Trophoblast cell (in vitro differentiated cells and primary cell): ENCODE results near the gene PTPRN2.

Experiments
- DNase-seq, 2 donors: peaks; one replicate each; pipeline ENCODE4 v3.0.0-alpha.2; 2016
- H2AFZ ChIP-seq: 2 replicates; pipeline ENCODE4 v1.6.1; 2013; ENCODE audit warnings: low read length, moderate library complexity, mild to moderate bottlenecking; ENCODE audit not compliant: insufficient read depth, poor library complexity
- H2AK5ac ChIP-seq: 2 replicates; pipeline ENCODE4 v1.6.1; 2013; ENCODE audit warnings: mild to moderate bottlenecking, low read length
- H2BK120ac ChIP-seq: 2 replicates; pipeline ENCODE4 v1.6.1; 2013; ENCODE audit warnings: low read length, mild to moderate bottlenecking, moderate library complexity; ENCODE audit not compliant: insufficient read depth, poor library complexity
- H2BK12ac ChIP-seq: 2 replicates; pipeline ENCODE4 v1.6.1; 2013; ENCODE audit warnings: mild to moderate bottlenecking, low read length, moderate library complexity
- H2BK5ac ChIP-seq: 2 replicates; pipeline ENCODE4 v1.6.1; 2013; ENCODE audit warnings: low read length, low read depth, moderate library complexity, mild to moderate bottlenecking; ENCODE audit not compliant: poor library complexity
- H3K14ac ChIP-seq: 2 replicates; pipeline ENCODE4 v1.6.1; 2013; ENCODE audit warnings: mild to moderate bottlenecking, low read length
- H3K18ac ChIP-seq: 2 replicates; pipeline ENCODE4 v1.6.1; 2013; ENCODE audit warnings: mild to moderate bottlenecking, low read length
- H3K23ac ChIP-seq: 2 replicates; pipeline ENCODE4 v1.6.1; 2013; ENCODE audit warnings: low read length
- H3K27ac ChIP-seq: 2 replicates; pipeline ENCODE4 v1.5.1; 2013; ENCODE audit warnings: low read depth, mild to moderate bottlenecking, inconsistent platforms, low read length, moderate library complexity
- H3K27me3 ChIP-seq: 2 replicates; pipeline ENCODE4 v1.6.1; 2013; ENCODE audit warnings: inconsistent platforms, mild to moderate bottlenecking, low read length, moderate library complexity; ENCODE audit not compliant: insufficient read depth
- H3K36me3 ChIP-seq, 2 experiments: 1 replicate in 1 of 2; 2 replicates in 1 of 2; pipeline ENCODE4 v1.6.1; 2013; ENCODE audit warnings: low read length in 2 of 2, mild to moderate bottlenecking in 2 of 2, moderate library complexity in 1 of 2; ENCODE audit not compliant: insufficient read depth in 2 of 2, control insufficient read depth in 1 of 2
- H3K4ac ChIP-seq: 2 replicates; pipeline ENCODE4 v1.6.1; 2013; ENCODE audit warnings: low read depth, mild to moderate bottlenecking, low read length, moderate library complexity
- H3K4me1 ChIP-seq, 2 experiments: 1 replicate in 1 of 2; 2 replicates in 1 of 2; pipeline ENCODE4 v1.6.1; 2013; ENCODE audit warnings: low read length in 2 of 2, mild to moderate bottlenecking in 2 of 2, moderate library complexity in 1 of 2; ENCODE audit not compliant: insufficient read depth in 2 of 2, control insufficient read depth in 1 of 2
- H3K4me2 ChIP-seq: 2 replicates; pipeline ENCODE4 v1.6.1; 2013; ENCODE audit warnings: inconsistent platforms, mild to moderate bottlenecking, low read length, moderate library complexity
- H3K4me3 ChIP-seq: 2 replicates; pipeline ENCODE4 v1.5.1; 2013; ENCODE audit warnings: mild to moderate bottlenecking, low read depth, low read length, inconsistent platforms
- H3K79me1 ChIP-seq: one replicate; pipeline ENCODE4 v1.6.1; 2013; ENCODE audit warnings: low read length
- H3K79me2 ChIP-seq: 2 replicates; pipeline ENCODE4 v1.6.1; 2013; ENCODE audit warnings: low read length, mild to moderate bottlenecking; ENCODE audit not compliant: control insufficient read depth, insufficient read depth, poor library complexity
- H3K9ac ChIP-seq: 2 replicates; pipeline ENCODE4 v1.6.1; 2013; ENCODE audit warnings: mild to moderate bottlenecking, low read length
- H3K9me3 ChIP-seq: 2 replicates; pipeline ENCODE4 v1.6.1; 2013; ENCODE audit warnings: low read depth, mild to moderate bottlenecking, control low read depth, inconsistent platforms, low read length; ENCODE audit not compliant: insufficient read depth
- H4K12ac ChIP-seq: 2 replicates; pipeline ENCODE4 v1.6.1; 2013; ENCODE audit warnings: low read depth, mild to moderate bottlenecking, low read length, moderate library complexity
- H4K8ac ChIP-seq: 2 replicates; pipeline ENCODE4 v1.6.1; 2013; ENCODE audit warnings: low read depth, mild to moderate bottlenecking, low read length, moderate library complexity
- H4K91ac ChIP-seq: one replicate; pipeline ENCODE4 v1.6.1; 2013; ENCODE audit warnings: low read depth, mild to moderate bottlenecking, low read length, moderate library complexity
- WGBS: extraction: QIAGEN DNeasy Blood & Tissue Kit; methylation state at CpG from one replicate; pipeline ENCODE4 v1.1.7; 2013; ENCODE audit warnings: missing lambda C conversion rate; ENCODE audit not compliant: insufficient read length, insufficient coverage; ENCODE audit errors: extremely low coverage; 5-methylcytosine and 5-hydroxymethylcytosine counted together

PTPRN2 gene

DNA sequence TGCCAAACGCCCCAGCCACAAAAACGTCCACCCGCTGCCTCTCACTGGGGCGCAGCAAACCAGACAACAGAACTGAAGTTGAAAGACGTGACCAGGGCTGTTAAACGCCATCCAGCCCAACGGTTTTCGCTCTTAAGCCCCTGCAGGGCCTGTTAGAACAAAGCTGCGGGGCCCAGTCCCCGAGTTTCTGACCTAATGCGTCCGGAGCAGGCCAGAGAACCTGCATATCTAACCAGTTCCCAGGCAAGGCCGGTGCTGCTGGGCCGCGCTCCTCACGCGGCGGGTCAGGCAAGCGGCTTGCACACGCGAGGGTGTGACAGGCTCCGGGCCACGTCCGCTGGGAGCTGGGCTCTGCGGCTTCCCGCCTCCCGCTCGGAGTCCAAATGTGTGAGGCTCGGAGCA is 87.0 kb downstream of the PTPRN2 start:
- WGBS, result no CpG with 5 or more reads among the region's 29 CpGs
- no peak overlapping the region for H2AFZ ChIP-seq
- no peaks in the 10 kb centered on the region for H3K27me3 ChIP-seq
- DNase-seq, result no peak
- H3K27ac ChIP-seq, result no peak overlapping the region
- H4K12ac ChIP-seq, result no peak overlapping the region
- no peak overlapping the region for H3K14ac ChIP-seq
- H3K4ac ChIP-seq, result no peak overlapping the region
- no peak overlapping the region for H3K4me3 ChIP-seq
- H3K9me3 ChIP-seq, result peaks cover 3% of the 10 kb centered on the region
- no peak overlapping the region for H2BK12ac ChIP-seq
- H4K91ac ChIP-seq, result no peak overlapping the region
- no peak overlapping the region for H2BK5ac ChIP-seq
- H3K18ac ChIP-seq, result no peak overlapping the region
- no peak overlapping the region for H3K23ac ChIP-seq
- no peak overlapping the region for H3K9ac ChIP-seq
- no peak overlapping the region for H2BK120ac ChIP-seq
- H3K4me1 ChIP-seq, result no peaks in the 10 kb centered on the region
- no peak overlapping the region for H3K4me2 ChIP-seq
- no peaks in the 10 kb centered on the region for H3K36me3 ChIP-seq
- H3K79me1 ChIP-seq, result no peaks in the 10 kb centered on the region
- H2AK5ac ChIP-seq, result no peak overlapping the region
- no peak overlapping the region for H4K8ac ChIP-seq
- no peaks in the 10 kb centered on the region for H3K79me2 ChIP-seq

DNA sequence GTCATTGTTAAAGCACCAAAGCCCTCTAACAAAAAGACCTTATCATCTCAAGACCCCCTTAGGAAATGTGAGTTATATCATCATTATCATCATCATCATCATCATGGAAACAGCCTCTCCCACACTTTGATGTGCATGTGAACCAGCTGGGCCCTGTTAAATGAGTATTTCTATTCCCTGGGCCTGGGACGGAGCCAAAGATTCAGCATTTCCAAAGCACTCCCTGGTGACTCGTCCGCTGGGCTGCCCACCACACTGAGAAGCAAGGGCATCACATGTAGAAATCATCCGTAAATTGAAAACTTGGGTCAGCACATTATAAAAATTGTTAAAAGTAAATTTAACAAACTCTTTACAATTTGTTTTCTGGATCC is 88.6 kb downstream of the PTPRN2 start:
- Histone ChIP-seq H3K23ac (no peak overlapping the region), H2AFZ (no peak overlapping the region), H2BK120ac (no peak overlapping the region), H3K4me2 (no peak overlapping the region), H3K36me3 (no peaks in the 10 kb centered on the region), H3K27ac (no peak overlapping the region), H3K4me1 (no peaks in the 10 kb centered on the region), H3K14ac (no peak overlapping the region), H4K8ac (no peak overlapping the region), H3K9ac (no peak overlapping the region), H3K27me3 (no peaks in the 10 kb centered on the region), H3K4me3 (no peak overlapping the region), H3K9me3 (no peaks in the 10 kb centered on the region), H3K79me2 (no peaks in the 10 kb centered on the region), H2AK5ac (no peak overlapping the region), H3K79me1 (no peaks in the 10 kb centered on the region), H3K18ac (no peak overlapping the region), H2BK12ac (no peak overlapping the region), H4K12ac (no peak overlapping the region), H4K91ac (no peak overlapping the region), H3K4ac (no peak overlapping the region), H2BK5ac (no peak overlapping the region)
- no peak for DNase-seq
- WGBS, result no CpG with 5 or more reads among the region's 4 CpGs

- no peaks in the 10 kb centered on the region for H3K36me3 ChIP-seq
- no peaks in the 10 kb centered on the region for H3K27me3 ChIP-seq
- DNase-seq, result no peak
Measured at GRCh38 chr7:158498443-158499081, 89.1 kb downstream of the PTPRN2 start.

GRCh38 chr7:158497627-158498026 is 90.0 kb downstream of the PTPRN2 start:
- no peak overlapping the region for H4K12ac ChIP-seq
- H2AFZ ChIP-seq, result no peak overlapping the region
- H3K4ac ChIP-seq, result no peak overlapping the region
- no peak overlapping the region for H3K14ac ChIP-seq
- no peaks in the 10 kb centered on the region for H3K36me3 ChIP-seq
- no peak overlapping the region for H3K4me3 ChIP-seq
- no peak overlapping the region for H3K23ac ChIP-seq
- no peak overlapping the region for H3K18ac ChIP-seq
- H2AK5ac ChIP-seq, result no peak overlapping the region
- H3K9ac ChIP-seq, result no peak overlapping the region
- H3K4me1 ChIP-seq, result no peaks in the 10 kb centered on the region
- no peaks in the 10 kb centered on the region for H3K79me1 ChIP-seq
- H2BK5ac ChIP-seq, result no peak overlapping the region
- H3K4me2 ChIP-seq, result no peak overlapping the region
- no peaks in the 10 kb centered on the region for H3K9me3 ChIP-seq
- H3K27me3 ChIP-seq, result no peaks in the 10 kb centered on the region
- no peak overlapping the region for H4K91ac ChIP-seq
- WGBS, result no CpG with 5 or more reads among the region's 9 CpGs
- H3K27ac ChIP-seq, result no peak overlapping the region
- H2BK120ac ChIP-seq, result no peak overlapping the region
- no peak overlapping the region for H4K8ac ChIP-seq
- no peak overlapping the region for H2BK12ac ChIP-seq
- no peaks in the 10 kb centered on the region for H3K79me2 ChIP-seq
- no peak for DNase-seq

More at GRCh38 chr7:158498443-158499081, 89.1 kb downstream of the PTPRN2 start:
- Histone ChIP-seq H3K79me1 (no peaks in the 10 kb centered on the region), H3K27ac (no peak overlapping the region), H2BK120ac (no peak overlapping the region), H3K79me2 (no peaks in the 10 kb centered on the region), H3K18ac (no peak overlapping the region), H3K4me3 (no peak overlapping the region), H2AFZ (no peak overlapping the region), H3K23ac (no peak overlapping the region), H4K91ac (no peak overlapping the region), H4K8ac (no peak overlapping the region), H3K9ac (no peak overlapping the region), H2AK5ac (no peak overlapping the region), H2BK12ac (no peak overlapping the region), H3K4me1 (no peaks in the 10 kb centered on the region), H4K12ac (no peak overlapping the region), H3K4ac (no peak overlapping the region), H3K4me2 (no peak overlapping the region), H3K14ac (no peak overlapping the region), H2BK5ac (no peak overlapping the region), H3K9me3 (no peaks in the 10 kb centered on the region)
- no CpG with 5 or more reads among the region's 11 CpGs for WGBS
